A673 (cell line): ENCODE data around the gene TTLL8. TPM values are rescaled to one million over a fixed set of nuclear protein-coding genes. Genes with fewer than 3 reads are reported as not detected.

Experiments
- BruUV-seq: library from RNA; stranded (reverse); fragments of 400-500 nt; replicated peaks from 2 replicates; lab custom pipeline; 2021; lab: Mats Ljungman, UMichigan
- CTCF ChIA-PET: fragments of 300-600 bp; sonication (Branson Sonifier 250); formaldehyde crosslinking; loops from one replicate; lab custom pipeline; 2022; ENCODE audit warnings: antibody characterized with exemption; lab: Charles Lee
- POLR2A ChIA-PET: fragments of 300-600 bp; sonication (Branson Sonifier 250); formaldehyde crosslinking; loops from one replicate; lab custom pipeline; 2022; ENCODE audit warnings: antibody characterized with exemption; ENCODE audit not compliant: low non-redundant PET; lab: Charles Lee
- DNase-seq: peaks from one replicate; pipeline ENCODE4 v3.0.0-alpha.2; 2015; ENCODE audit warnings: low spot score
- H3K27ac ChIP-seq: fragments of 200-600 bp; sonication (generic); 2 replicates; pipeline ENCODE4 v1.5.1; 2016; ENCODE audit warnings: mixed run types, low read depth, mild to moderate bottlenecking, mixed read lengths, antibody characterized with exemption, low read length; ENCODE audit not compliant: poor library complexity, severe bottlenecking
- H3K27me3 ChIP-seq: fragments of 200-600 bp; sonication (generic); replicated peaks from 2 replicates; pipeline ENCODE4 v1.6.1; 2017; ENCODE audit warnings: mixed run types, low read depth, mild to moderate bottlenecking, mixed read lengths, antibody characterized with exemption, low read length; ENCODE audit not compliant: insufficient read depth, poor library complexity
- H3K36me3 ChIP-seq: fragments of 200-600 bp; sonication (generic); 2 replicates; pipeline ENCODE4 v1.6.1; 2016; ENCODE audit warnings: mixed run types, mild to moderate bottlenecking, mixed read lengths, antibody characterized with exemption, low read length; ENCODE audit not compliant: insufficient read depth, poor library complexity, severe bottlenecking
- H3K4me1 ChIP-seq: fragments of 200-600 bp; sonication (generic); 2 replicates; pipeline ENCODE4 v1.6.1; 2017; ENCODE audit warnings: mixed run types, mild to moderate bottlenecking, mixed read lengths, antibody characterized with exemption, low read length; ENCODE audit not compliant: insufficient read depth, poor library complexity, severe bottlenecking
- H3K4me3 ChIP-seq: fragments of 200-600 bp; sonication (generic); 2 replicates; pipeline ENCODE4 v1.5.1; 2016; ENCODE audit warnings: low read depth, mixed run types, mild to moderate bottlenecking, mixed read lengths, low read length; ENCODE audit not compliant: poor library complexity, severe bottlenecking
- H3K9me3 ChIP-seq: fragments of 200-600 bp; sonication (generic); 2 replicates; pipeline ENCODE4 v1.6.1; 2016; ENCODE audit warnings: mixed run types, low read depth, mild to moderate bottlenecking, mixed read lengths, antibody characterized with exemption, low read length; ENCODE audit not compliant: poor library complexity, severe bottlenecking
- EZH2 ChIP-seq: fragments of 200-600 bp; sonication (generic); IDR thresholded peaks from 2 replicates; pipeline ENCODE4 v1.6.1; 2017; ENCODE audit warnings: borderline replicate concordance, low read depth, mild to moderate bottlenecking, mixed read lengths, antibody characterized with exemption, low read length; ENCODE audit not compliant: poor library complexity, severe bottlenecking
- intact Hi-C: fragments of 100-400 bp; cut with micrococcal nuclease; formaldehyde crosslinking; loops from one replicate; pipeline ENCODE4 v1.10.0; 2022; ENCODE audit not compliant: unreplicated experiment
- total RNA-seq: library from RNA; stranded (reverse); gene quantifications from 2 replicates; pipeline ENCODE4 v1.2.3, GENCODE V29; 2021
- TF ChIP-seq, protein P1 (sequence below): fragments of 300-800, 200-600 bp; sonication (generic); conservative IDR thresholded peaks from 2 replicates; pipeline ENCODE4 v1.5.1; 2017; ENCODE audit warnings: low read depth, mild to moderate bottlenecking, antibody characterized with exemption, low read length, moderate library complexity, mixed read lengths

The TTLL8 gene
- total RNA-seq, 1 experiment from 2014 or later, result not detected

DNA sequence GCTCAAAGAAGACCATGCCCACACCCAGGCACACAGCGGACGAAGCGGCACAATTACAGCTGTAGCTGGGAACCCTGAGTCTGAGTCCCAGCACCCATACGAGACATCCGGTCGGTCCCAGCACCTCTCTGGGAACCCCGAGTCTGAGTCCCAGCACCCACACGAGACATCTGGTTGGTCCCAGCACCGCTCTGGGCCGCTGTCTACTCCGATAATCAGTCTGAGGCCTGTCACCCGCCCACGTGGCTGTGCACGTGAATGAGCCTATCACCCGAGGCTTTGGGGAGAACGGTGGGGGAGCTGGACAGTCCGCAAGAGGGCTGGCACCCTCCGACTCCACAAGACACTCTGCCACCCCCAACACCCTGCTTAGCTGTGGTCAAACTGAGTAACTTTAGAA, 6.2 kb downstream of the TTLL8 start:
- CTCF ChIA-PET, result no interaction called here
- intact Hi-C loops, result no loop called here
- Histone ChIP-seq H3K4me3 (no peak overlapping the region), H3K4me1 (no peaks in the 10 kb centered on the region), H3K36me3 (no peaks in the 10 kb centered on the region), H3K9me3 (no peaks in the 10 kb centered on the region), H3K27ac (no peak overlapping the region), H3K27me3 (no peaks in the 10 kb centered on the region)
- DNase-seq, result no peak
- POLR2A ChIA-PET, result no interaction called here
- no TSS peak for BruUV-seq
- TF ChIP-seq, protein P1, sequence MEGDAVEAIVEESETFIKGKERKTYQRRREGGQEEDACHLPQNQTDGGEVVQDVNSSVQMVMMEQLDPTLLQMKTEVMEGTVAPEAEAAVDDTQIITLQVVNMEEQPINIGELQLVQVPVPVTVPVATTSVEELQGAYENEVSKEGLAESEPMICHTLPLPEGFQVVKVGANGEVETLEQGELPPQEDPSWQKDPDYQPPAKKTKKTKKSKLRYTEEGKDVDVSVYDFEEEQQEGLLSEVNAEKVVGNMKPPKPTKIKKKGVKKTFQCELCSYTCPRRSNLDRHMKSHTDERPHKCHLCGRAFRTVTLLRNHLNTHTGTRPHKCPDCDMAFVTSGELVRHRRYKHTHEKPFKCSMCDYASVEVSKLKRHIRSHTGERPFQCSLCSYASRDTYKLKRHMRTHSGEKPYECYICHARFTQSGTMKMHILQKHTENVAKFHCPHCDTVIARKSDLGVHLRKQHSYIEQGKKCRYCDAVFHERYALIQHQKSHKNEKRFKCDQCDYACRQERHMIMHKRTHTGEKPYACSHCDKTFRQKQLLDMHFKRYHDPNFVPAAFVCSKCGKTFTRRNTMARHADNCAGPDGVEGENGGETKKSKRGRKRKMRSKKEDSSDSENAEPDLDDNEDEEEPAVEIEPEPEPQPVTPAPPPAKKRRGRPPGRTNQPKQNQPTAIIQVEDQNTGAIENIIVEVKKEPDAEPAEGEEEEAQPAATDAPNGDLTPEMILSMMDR, result no peak
- no peak for TF ChIP-seq EZH2

DNA sequence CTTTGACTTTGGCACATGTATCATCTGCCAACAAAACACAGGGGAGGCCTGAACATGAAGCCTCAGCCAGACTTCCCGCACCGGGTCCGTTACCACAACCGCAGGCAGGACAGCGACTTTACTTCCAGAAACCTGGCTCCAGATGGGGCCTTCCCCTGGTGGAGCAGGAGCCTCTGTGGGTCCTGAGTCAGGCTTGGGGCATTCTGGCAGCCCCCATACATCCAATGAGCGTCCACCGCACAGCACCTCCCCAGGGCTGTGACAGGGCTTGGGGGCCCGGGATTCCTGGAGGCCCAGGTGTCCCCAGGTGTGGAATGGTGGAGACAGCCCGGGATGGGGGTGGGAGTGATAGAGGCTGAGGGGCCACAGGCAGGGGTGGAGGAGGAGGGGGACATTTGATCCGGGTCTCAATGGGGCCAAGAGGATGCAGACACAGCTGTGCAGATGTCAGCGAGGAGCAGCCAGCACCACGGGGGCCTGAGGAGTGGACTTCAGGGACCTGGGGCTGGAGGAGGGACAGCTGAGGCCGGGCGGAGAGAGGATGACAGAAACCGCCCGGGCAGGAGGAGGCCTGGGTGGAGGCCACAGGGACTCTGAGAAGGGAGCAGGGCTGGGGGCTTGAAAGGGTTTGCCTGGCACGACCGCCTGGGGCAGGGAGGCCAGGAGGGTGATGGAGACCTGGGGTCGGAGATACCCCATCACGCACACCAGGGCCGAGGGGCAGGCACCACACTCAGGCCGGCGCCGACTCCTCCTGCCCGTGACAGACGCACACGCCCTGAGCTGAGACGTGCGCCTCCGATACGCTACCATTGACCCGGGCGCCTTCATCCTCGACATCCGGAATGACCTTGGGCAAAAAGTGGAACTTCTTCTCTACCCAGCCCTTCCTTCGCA, 8.6 kb downstream of the TTLL8 start:
- Histone ChIP-seq H3K27me3 (no peaks in the 10 kb centered on the region), H3K9me3 (no peaks in the 10 kb centered on the region), H3K36me3 (no peaks in the 10 kb centered on the region), H3K4me1 (no peaks in the 10 kb centered on the region), H3K4me3 (no peak overlapping the region), H3K27ac (no peak overlapping the region)
- ChIA-PET CTCF (interaction anchor here (1.7 kb wide), 1 partner anchor 19 kb away, joined by 4 read pairs; no protein-coding TSS in a partner anchor), POLR2A (no interaction called here)
- intact Hi-C loops, result no loop called here
- TF ChIP-seq, protein P1, result no peak
- no peak for TF ChIP-seq EZH2
- no peak for DNase-seq
- BruUV-seq, result no TSS peak

DNA sequence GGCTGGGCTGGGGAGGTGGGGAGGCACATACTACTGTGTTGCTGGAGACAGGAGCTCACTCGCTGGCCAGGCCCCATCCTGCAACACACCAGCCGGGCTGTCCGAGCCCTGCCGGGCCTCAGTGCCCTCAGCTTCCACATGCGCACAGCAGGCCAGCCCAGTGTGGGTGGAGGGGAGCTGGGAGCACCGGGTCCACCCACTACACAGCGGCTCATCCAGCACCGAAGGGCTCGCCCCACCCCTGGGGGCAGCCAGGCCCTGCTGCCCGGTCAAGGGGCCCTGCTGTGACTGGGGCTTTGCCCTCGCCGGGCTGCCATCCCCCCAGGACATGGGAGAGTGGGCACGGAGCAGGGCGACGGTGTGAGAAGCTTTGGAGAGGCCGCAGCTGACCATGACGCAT, 9.3 kb downstream of the TTLL8 start:
- no peaks in the 10 kb centered on the region for H3K27me3 ChIP-seq
- CTCF ChIA-PET, result no interaction called here
- TF ChIP-seq, protein P1, result no peak
- TF ChIP-seq EZH2, result no peak
- no TSS peak for BruUV-seq
- no peak overlapping the region for H3K27ac ChIP-seq
- POLR2A ChIA-PET, result interaction anchor here (0.5 kb wide), 1 partner anchor 167 kb away, joined by 4 read pairs; no protein-coding TSS in a partner anchor
- intact Hi-C loops, result no loop called here
- no peaks in the 10 kb centered on the region for H3K36me3 ChIP-seq
- no peaks in the 10 kb centered on the region for H3K9me3 ChIP-seq
- DNase-seq, result no peak
- no peak overlapping the region for H3K4me3 ChIP-seq
- no peaks in the 10 kb centered on the region for H3K4me1 ChIP-seq
